Measurements from ENCODE around the gene POLK.

The POLK gene

GRCh38 chr5:75611311-75612225 lies 99.9 kb downstream of the POLK start, which contains the start of gene ANKDD1B:
Gene ANKDD1B (plus strand): TSS chr5:75611453. CDS start chr5:75611635, 182 bp downstream.
- in situ Hi-C loops (cut with MboI; ENCODE audit: low pct_unique_long_range_greater_than_20kb, low sequenced_read_pairs, unreplicated experiment) = no loop called here
- DNase-seq (ENCODE audit: low spot score) = peak; percentile 43
- TF ChIP-seq, protein P1, sequence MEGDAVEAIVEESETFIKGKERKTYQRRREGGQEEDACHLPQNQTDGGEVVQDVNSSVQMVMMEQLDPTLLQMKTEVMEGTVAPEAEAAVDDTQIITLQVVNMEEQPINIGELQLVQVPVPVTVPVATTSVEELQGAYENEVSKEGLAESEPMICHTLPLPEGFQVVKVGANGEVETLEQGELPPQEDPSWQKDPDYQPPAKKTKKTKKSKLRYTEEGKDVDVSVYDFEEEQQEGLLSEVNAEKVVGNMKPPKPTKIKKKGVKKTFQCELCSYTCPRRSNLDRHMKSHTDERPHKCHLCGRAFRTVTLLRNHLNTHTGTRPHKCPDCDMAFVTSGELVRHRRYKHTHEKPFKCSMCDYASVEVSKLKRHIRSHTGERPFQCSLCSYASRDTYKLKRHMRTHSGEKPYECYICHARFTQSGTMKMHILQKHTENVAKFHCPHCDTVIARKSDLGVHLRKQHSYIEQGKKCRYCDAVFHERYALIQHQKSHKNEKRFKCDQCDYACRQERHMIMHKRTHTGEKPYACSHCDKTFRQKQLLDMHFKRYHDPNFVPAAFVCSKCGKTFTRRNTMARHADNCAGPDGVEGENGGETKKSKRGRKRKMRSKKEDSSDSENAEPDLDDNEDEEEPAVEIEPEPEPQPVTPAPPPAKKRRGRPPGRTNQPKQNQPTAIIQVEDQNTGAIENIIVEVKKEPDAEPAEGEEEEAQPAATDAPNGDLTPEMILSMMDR (IDR thresholded peaks at IDR 0.05; ENCODE audit: extremely low read depth, insufficient read depth, missing control alignments) = no peak

GRCh38 chr5:75612226-75612569 lies 100.5 kb downstream of the POLK start:
- in situ Hi-C loops (cut with MboI; ENCODE audit: low pct_unique_long_range_greater_than_20kb, low sequenced_read_pairs, unreplicated experiment) = no loop called here
- no peak for DNase-seq (ENCODE audit: low spot score)

GRCh38 chr5:75612901-75613300 lies 101.2 kb downstream of the POLK start:
- TF ChIP-seq, protein P1 (IDR thresholded peaks at IDR 0.05; ENCODE audit: extremely low read depth, insufficient read depth, missing control alignments) = no peak
- in situ Hi-C loops (cut with MboI; ENCODE audit: low pct_unique_long_range_greater_than_20kb, low sequenced_read_pairs, unreplicated experiment) = no loop called here
- DNase-seq (ENCODE audit: low spot score) = no peak

More at GRCh38 chr5:75612226-75612569, 100.5 kb downstream of the POLK start:
- TF ChIP-seq, protein P1 (IDR thresholded peaks at IDR 0.05; ENCODE audit: extremely low read depth, insufficient read depth, missing control alignments) = no peak

- TF ChIP-seq, protein P1 (IDR thresholded peaks at IDR 0.05; ENCODE audit: extremely low read depth, insufficient read depth, missing control alignments) = no peak
- in situ Hi-C loops (cut with MboI; ENCODE audit: low pct_unique_long_range_greater_than_20kb, low sequenced_read_pairs, unreplicated experiment) = no loop called here
- no peak for DNase-seq (ENCODE audit: low spot score)
Measured at GRCh38 chr5:75614176-75614575, 102.5 kb downstream of the POLK start.

DNA sequence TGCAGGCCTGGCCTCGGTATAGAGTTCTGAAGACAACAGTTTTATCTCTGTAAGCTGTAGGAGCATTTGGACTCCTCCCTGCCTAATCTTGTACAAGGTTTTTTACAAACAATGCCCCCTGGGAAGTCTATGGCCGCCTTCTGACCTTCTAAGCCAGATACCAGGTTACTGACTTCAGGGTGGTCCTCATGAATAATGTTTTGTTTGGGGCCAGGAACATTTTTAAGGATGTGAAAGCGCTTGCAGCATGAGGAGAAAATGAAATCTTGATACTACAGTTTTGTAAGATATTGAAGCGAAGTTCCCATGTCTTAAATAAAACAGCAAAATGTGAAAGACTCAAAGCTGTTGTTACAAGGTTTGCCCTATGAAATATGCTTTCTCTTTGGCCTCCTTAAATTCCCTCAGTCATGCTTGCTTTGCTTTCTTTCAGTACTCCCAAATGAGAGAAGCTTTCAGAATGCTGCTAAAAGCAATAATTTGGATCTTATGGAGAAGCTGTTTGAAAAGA lies 104.7 kb downstream of the POLK start:
- TF ChIP-seq, protein P1 (IDR thresholded peaks at IDR 0.05; ENCODE audit: extremely low read depth, insufficient read depth, missing control alignments) = no peak
- DNase-seq (ENCODE audit: low spot score) = no peak
- in situ Hi-C loops (cut with MboI; ENCODE audit: low pct_unique_long_range_greater_than_20kb, low sequenced_read_pairs, unreplicated experiment) = no loop called here

GRCh38 chr5:75616971-75617621 lies 105.4 kb downstream of the POLK start:
- in situ Hi-C loops (cut with MboI; ENCODE audit: low pct_unique_long_range_greater_than_20kb, low sequenced_read_pairs, unreplicated experiment) = no loop called here
- DNase-seq (ENCODE audit: low spot score) = no peak
- TF ChIP-seq, protein P1 (IDR thresholded peaks at IDR 0.05; ENCODE audit: extremely low read depth, insufficient read depth, missing control alignments) = no peak

Measured in GM13977 (cell line).